IgD-negative memory B cell (primary cell): Measurements from ENCODE around the gene RASSF5. TPM values are rescaled to one million over a fixed set of nuclear protein-coding genes. Genes with fewer than 3 reads are reported as not detected.

Experiments used
- H3K27ac Mint-ChIP-seq, 3 donors: one replicate each; pipeline ENCODE4 v1.8.0; 2020 to 2022; ENCODE audit warnings: mild to moderate bottlenecking in 3 of 3, mixed read lengths in 3 of 3, moderate library complexity in 1 of 3
- H3K27me3 Mint-ChIP-seq: one replicate; pipeline ENCODE4 v1.8.0; 2021; ENCODE audit warnings: mixed read lengths
- H3K36me3 Mint-ChIP-seq: one replicate; pipeline ENCODE4 v1.8.0; 2020; ENCODE audit warnings: mild to moderate bottlenecking, mixed read lengths
- H3K4me1 Mint-ChIP-seq, 3 donors: one replicate each; pipeline ENCODE4 v1.8.0; 2020 to 2022; ENCODE audit warnings: mixed read lengths in 3 of 3, mild to moderate bottlenecking in 1 of 3
- H3K4me3 Mint-ChIP-seq, 4 donors: one replicate each; pipeline ENCODE4 v1.8.0; 2020 to 2022; ENCODE audit warnings: mild to moderate bottlenecking in 4 of 4, mixed read lengths in 4 of 4, moderate library complexity in 3 of 4
- H3K9me3 Mint-ChIP-seq, 3 donors: one replicate each; pipeline ENCODE4 v1.8.0; 2020 to 2021; ENCODE audit warnings: mixed read lengths in 3 of 3, mild to moderate bottlenecking in 1 of 3
- polyA plus RNA-seq: library from polyadenylated mRNA; unstranded; fragments of 300-500 nt; fragmentation: Illumina TruSeq; gene quantifications from one replicate; pipeline ENCODE4 v1.2.3, GENCODE V29; 2021

Gene RASSF5
- polyA plus RNA-seq, 1 donor from 2014 or later, result 130 TPM

DNA sequence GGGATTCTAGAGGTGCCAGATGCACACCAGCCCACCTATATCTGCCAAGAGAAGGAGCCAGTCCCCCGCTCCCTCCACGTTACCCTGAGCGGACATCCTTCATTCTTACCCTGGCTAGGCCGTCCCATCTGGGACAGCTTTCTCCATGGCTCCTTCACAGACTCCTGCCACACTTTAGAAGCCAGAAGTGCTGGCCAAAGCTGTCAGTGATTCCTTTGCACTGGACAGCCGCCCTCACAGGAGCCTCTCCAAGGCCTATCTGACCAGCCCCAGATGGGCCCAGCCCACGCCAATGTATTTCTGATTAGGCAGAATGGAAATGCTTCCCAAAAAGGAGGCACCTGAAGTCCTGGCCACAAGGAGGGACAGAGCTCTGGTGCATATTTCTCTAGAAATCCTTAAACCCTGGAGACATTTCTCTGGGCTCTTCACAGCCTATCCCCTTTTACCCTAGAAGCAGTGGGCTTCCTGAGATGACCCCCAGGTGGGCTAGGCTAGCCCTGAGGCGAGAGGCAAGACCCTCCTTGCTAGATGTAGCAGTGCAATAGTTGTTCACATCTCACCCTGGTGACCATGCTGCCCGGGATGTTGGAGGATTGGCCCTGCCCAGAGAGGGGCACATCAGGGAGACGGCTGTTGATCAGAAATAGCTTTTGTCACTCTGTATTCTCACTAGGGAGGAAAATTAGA is 44.1 kb downstream of the RASSF5 start:
- Mint-ChIP-seq H3K36me3 (no peaks in the 10 kb centered on the region), H3K27me3 (no peaks in the 10 kb centered on the region), H3K27ac (peak overlapping the region; percentile 29 to 79 (median 47)), H3K9me3 (no peaks in the 10 kb centered on the region), H3K4me1 (peaks cover 21 to 29% (median 22%) of the 10 kb centered on the region in 3 donors), H3K4me3 (no peak overlapping the region)

DNA sequence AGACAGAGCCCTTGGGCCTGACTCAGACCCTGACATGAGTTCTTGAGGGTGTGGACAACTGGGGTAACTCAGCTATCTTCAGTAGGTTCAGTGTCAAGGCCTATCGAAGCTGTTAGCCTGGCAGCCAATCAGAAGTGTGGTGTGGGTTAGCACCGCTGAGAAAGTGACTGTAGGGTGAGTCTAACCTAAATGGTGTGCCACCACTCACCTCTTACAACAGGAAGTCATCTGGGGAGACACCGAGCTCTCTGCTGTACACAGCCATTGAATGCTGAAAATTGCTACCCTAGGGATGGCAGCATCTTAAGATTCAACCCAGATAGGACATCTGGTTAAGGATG is 44.6 kb downstream of the RASSF5 start:
- peak overlapping the region; percentile 29 to 94 (median 79) for H3K27ac Mint-ChIP-seq
- H3K4me1 Mint-ChIP-seq, result peaks cover 22 to 30% (median 23%) of the 10 kb centered on the region in 3 donors
- no peaks in the 10 kb centered on the region for H3K9me3 Mint-ChIP-seq
- no peaks in the 10 kb centered on the region for H3K27me3 Mint-ChIP-seq
- no peaks in the 10 kb centered on the region for H3K36me3 Mint-ChIP-seq
- peak overlapping the region in 2 of 4 donors; percentile 23 to 72 for H3K4me3 Mint-ChIP-seq

- H3K36me3 Mint-ChIP-seq, result no peaks in the 10 kb centered on the region
- H3K27me3 Mint-ChIP-seq, result no peaks in the 10 kb centered on the region
- H3K27ac Mint-ChIP-seq, result peak overlapping the region in 1 of 3 donors; percentile 96
- peak overlapping the region in 1 of 4 donors; percentile 99 for H3K4me3 Mint-ChIP-seq
- peaks cover 20 to 45% (median 23%) of the 10 kb centered on the region in 3 donors for H3K4me1 Mint-ChIP-seq
- no peaks in the 10 kb centered on the region for H3K9me3 Mint-ChIP-seq
Observed at GRCh38 chr1:206554211-206554610, 46.9 kb downstream of the RASSF5 start.

- Mint-ChIP-seq H3K4me1 (peaks cover 24 to 52% (median 27%) of the 10 kb centered on the region in 3 donors), H3K27me3 (no peaks in the 10 kb centered on the region), H3K36me3 (no peaks in the 10 kb centered on the region), H3K4me3 (peak overlapping the region in 3 of 4 donors; percentile 81 to 99 (median 81)), H3K9me3 (no peaks in the 10 kb centered on the region), H3K27ac (peak overlapping the region; percentile 83 to 96 (median 94))
Observed at GRCh38 chr1:206554701-206555472, 47.6 kb downstream of the RASSF5 start.

- Mint-ChIP-seq H3K4me3 (peak overlapping the region; percentile 71 to 99 (median 81)), H3K9me3 (no peaks in the 10 kb centered on the region), H3K27me3 (no peaks in the 10 kb centered on the region), H3K36me3 (no peaks in the 10 kb centered on the region), H3K27ac (peak overlapping the region; percentile 94 to 96 (median 95)), H3K4me1 (peaks cover 28 to 54% (median 33%) of the 10 kb centered on the region in 3 donors)
Observed at GRCh38 chr1:206555473-206555935, 48.2 kb downstream of the RASSF5 start.

- Mint-ChIP-seq H3K27ac (peak overlapping the region; percentile 95 to 99 (median 96)), H3K27me3 (no peaks in the 10 kb centered on the region), H3K9me3 (no peaks in the 10 kb centered on the region), H3K36me3 (no peaks in the 10 kb centered on the region), H3K4me3 (peak overlapping the region; percentile 98 to 100 (median 99)), H3K4me1 (peaks cover 33 to 54% (median 39%) of the 10 kb centered on the region in 3 donors)
Observed at GRCh38 chr1:206556047-206556749, 48.9 kb downstream of the RASSF5 start.

GRCh38 chr1:206556750-206557635 is 49.7 kb downstream of the RASSF5 start:
- H3K9me3 Mint-ChIP-seq, result no peaks in the 10 kb centered on the region
- H3K4me1 Mint-ChIP-seq, result peaks cover 33 to 53% (median 44%) of the 10 kb centered on the region in 3 donors
- H3K4me3 Mint-ChIP-seq, result peak overlapping the region; percentile 98 to 100 (median 99)
- H3K27me3 Mint-ChIP-seq, result no peaks in the 10 kb centered on the region
- peak overlapping the region; percentile 96 to 99 (median 97) for H3K27ac Mint-ChIP-seq
- no peaks in the 10 kb centered on the region for H3K36me3 Mint-ChIP-seq

- Mint-ChIP-seq H3K4me1 (peaks cover 35 to 50% (median 45%) of the 10 kb centered on the region in 3 donors), H3K27me3 (no peaks in the 10 kb centered on the region), H3K4me3 (peak overlapping the region; percentile 98 to 100 (median 99)), H3K36me3 (peaks cover under 1% of the 10 kb centered on the region), H3K27ac (peak overlapping the region; percentile 96 to 99 (median 97)), H3K9me3 (no peaks in the 10 kb centered on the region)
Observed at GRCh38 chr1:206557636-206558473, 50.5 kb downstream of the RASSF5 start.

DNA sequence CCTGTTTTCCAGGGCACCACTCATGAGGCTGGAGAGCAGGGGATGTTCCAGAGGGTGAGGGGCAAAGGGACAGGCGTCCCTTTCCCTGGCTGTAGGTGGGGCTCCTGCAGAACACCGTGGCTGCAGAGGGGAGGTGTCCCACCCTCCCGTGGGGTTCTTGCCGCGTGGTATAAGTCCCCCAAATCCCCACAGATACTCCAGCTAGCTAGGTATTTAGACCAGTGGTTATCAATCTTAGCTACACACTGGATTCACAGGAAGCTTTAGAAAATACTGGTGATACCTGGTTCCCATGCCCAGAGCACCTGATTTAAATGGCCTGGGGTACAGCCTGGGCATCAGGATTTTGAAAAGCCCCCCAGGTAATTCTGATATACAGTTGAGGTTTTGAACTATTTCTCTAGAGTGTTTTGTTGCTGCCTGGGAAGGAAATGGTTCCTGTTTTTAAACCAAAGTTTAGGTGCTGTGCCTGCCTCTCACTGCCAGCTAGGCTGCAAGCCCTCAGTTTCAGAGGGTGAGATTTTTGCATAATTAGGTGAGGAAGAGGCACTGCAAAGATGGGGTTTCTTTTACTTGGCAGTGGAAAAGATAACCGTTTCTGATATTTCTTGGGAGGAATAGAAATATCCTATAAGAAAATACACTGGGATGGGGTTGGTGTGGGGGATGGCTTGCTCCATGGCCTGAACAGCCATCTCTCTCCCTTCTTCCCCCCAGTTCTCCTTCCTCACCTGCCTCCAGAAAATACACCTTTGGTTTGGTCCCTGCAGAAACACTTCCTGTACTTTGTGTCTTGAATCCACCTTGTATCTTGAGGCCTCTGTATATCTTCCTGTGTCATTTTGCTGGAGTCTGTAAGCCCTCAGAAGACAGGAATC is 51.7 kb downstream of the RASSF5 start:
- Mint-ChIP-seq H3K36me3 (peaks cover 2% of the 10 kb centered on the region), H3K9me3 (no peaks in the 10 kb centered on the region), H3K27ac (peak overlapping the region; percentile 96 to 99 (median 97))

DNA sequence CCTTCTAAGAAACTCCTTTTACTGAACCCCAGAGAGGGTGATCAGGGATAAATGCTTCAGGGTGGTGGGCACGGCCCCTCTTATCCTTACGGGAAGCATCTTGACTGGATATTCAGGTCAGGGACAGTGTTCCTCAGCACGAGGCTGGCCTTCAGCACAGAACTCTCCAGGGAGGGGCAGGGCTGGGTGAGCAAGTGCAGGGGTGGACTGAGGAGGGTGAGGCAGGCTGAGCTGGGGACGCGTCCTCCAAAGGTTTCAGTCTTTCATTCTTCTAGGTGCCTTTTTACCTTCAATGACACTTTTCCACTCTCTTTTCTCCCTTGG is 52.3 kb downstream of the RASSF5 start:
- H3K36me3 Mint-ChIP-seq, result peaks cover 2% of the 10 kb centered on the region
- H3K4me1 Mint-ChIP-seq, result peaks cover 49 to 62% (median 59%) of the 10 kb centered on the region in 3 donors
- no peaks in the 10 kb centered on the region for H3K9me3 Mint-ChIP-seq
- no peaks in the 10 kb centered on the region for H3K27me3 Mint-ChIP-seq
- peak overlapping the region; percentile 98 to 100 (median 99) for H3K4me3 Mint-ChIP-seq
- peak overlapping the region; percentile 96 to 99 (median 97) for H3K27ac Mint-ChIP-seq

More for the DNA sequence above, 51.7 kb downstream of the RASSF5 start:
- peak overlapping the region; percentile 98 to 100 (median 99) for H3K4me3 Mint-ChIP-seq
- H3K27me3 Mint-ChIP-seq, result no peaks in the 10 kb centered on the region
- peaks cover 44 to 57% (median 56%) of the 10 kb centered on the region in 3 donors for H3K4me1 Mint-ChIP-seq

- H3K27ac Mint-ChIP-seq, result peak overlapping the region; percentile 96 to 99 (median 97)
- H3K9me3 Mint-ChIP-seq, result no peaks in the 10 kb centered on the region
- H3K27me3 Mint-ChIP-seq, result no peaks in the 10 kb centered on the region
- H3K4me1 Mint-ChIP-seq, result peaks cover 49 to 60% (median 60%) of the 10 kb centered on the region in 3 donors
- peaks cover 2% of the 10 kb centered on the region for H3K36me3 Mint-ChIP-seq
- H3K4me3 Mint-ChIP-seq, result peak overlapping the region; percentile 98 to 100 (median 99)
Observed at GRCh38 chr1:206560007-206560716, 52.8 kb downstream of the RASSF5 start.
